ENCODE results near the gene DGCR6L.

GRCh38 chr22:20354238-20354975 lies 34.5 kb upstream of the DGCR6L start:
- TF ChIP-seq POLR2A (IDR thresholded peaks at IDR 0.05; ENCODE audit: low read depth, low read length), result no peak
- TF ChIP-seq POLR2AphosphoS5 (IDR thresholded peaks at IDR 0.05; ENCODE audit: low read depth, low read length), result no peak
- TF ChIP-seq SPI1 (IDR thresholded peaks at IDR 0.05; ENCODE audit: low read depth, low read length), result no peak
- TF ChIP-seq TAF1 (IDR thresholded peaks at IDR 0.05; ENCODE audit: low read depth, low read length), result no peak

All from GM12891 (cell line).